ENCODE data around the gene SHD.
"Not testable (repeated sequence)": the region's sequence is repeated elsewhere in the genome, so short reads cannot be mapped to it uniquely, and the experiment has no call there.

Gene SHD

GRCh38 chr19:4257025-4257424, 22.0 kb upstream of the SHD start:
- no peak for ATAC-seq
- Mint-ChIP-seq H3K9me3 (no peaks in the 10 kb centered on the region), H3K27ac (no peak overlapping the region), H3K36me3 (peaks cover 72% of the 10 kb centered on the region), H3K4me3 (no peak overlapping the region), H3K27me3 (no peaks in the 10 kb centered on the region), H3K4me1 (peaks cover 7% of the 10 kb centered on the region)

GRCh38 chr19:4258181-4258580, 20.9 kb upstream of the SHD start:
- Mint-ChIP-seq H3K27ac (no peak overlapping the region), H3K36me3 (peaks cover 72% of the 10 kb centered on the region), H3K9me3 (no peaks in the 10 kb centered on the region)

GRCh38 chr19:4260613-4261191, 18.4 kb upstream of the SHD start:
- Mint-ChIP-seq H3K9me3 (no peaks in the 10 kb centered on the region), H3K4me1 (peaks cover 14% of the 10 kb centered on the region), H3K27ac (no peak overlapping the region), H3K27me3 (no peaks in the 10 kb centered on the region), H3K36me3 (peaks cover 66% of the 10 kb centered on the region), H3K4me3 (no peak overlapping the region)
- no peak for ATAC-seq

More at GRCh38 chr19:4258181-4258580, 20.9 kb upstream of the SHD start:
- Mint-ChIP-seq H3K4me3 (no peak overlapping the region), H3K27me3 (no peaks in the 10 kb centered on the region), H3K4me1 (peaks cover 7% of the 10 kb centered on the region)
- peak; percentile 16 for ATAC-seq

- Mint-ChIP-seq H3K27ac (peak overlapping the region; percentile 77), H3K4me1 (peaks cover 27% of the 10 kb centered on the region), H3K4me3 (no peak overlapping the region), H3K27me3 (no peaks in the 10 kb centered on the region), H3K36me3 (peaks cover 66% of the 10 kb centered on the region), H3K9me3 (no peaks in the 10 kb centered on the region)
- ATAC-seq: no peak
Observed at GRCh38 chr19:4264812-4265211, 14.3 kb upstream of the SHD start.

GRCh38 chr19:4266253-4267000, 12.6 kb upstream of the SHD start:
- Mint-ChIP-seq H3K9me3 (no peaks in the 10 kb centered on the region), H3K27ac (no peak overlapping the region), H3K27me3 (no peaks in the 10 kb centered on the region), H3K4me1 (peaks cover 24% of the 10 kb centered on the region), H3K36me3 (peaks cover 61% of the 10 kb centered on the region), H3K4me3 (no peak overlapping the region)
- ATAC-seq: no peak

GRCh38 chr19:4267101-4267900, 11.8 kb upstream of the SHD start:
- H3K27me3 Mint-ChIP-seq: no peaks in the 10 kb centered on the region
- no peaks in the 10 kb centered on the region for H3K9me3 Mint-ChIP-seq
- H3K4me3 Mint-ChIP-seq: no peak overlapping the region
- peak overlapping the region; percentile 12 for H3K27ac Mint-ChIP-seq
- peaks cover 24% of the 10 kb centered on the region for H3K4me1 Mint-ChIP-seq
- peaks cover 59% of the 10 kb centered on the region for H3K36me3 Mint-ChIP-seq
- ATAC-seq: peak; percentile 64

GRCh38 chr19:4267901-4268815, 10.9 kb upstream of the SHD start:
- H3K27me3 Mint-ChIP-seq: no peaks in the 10 kb centered on the region
- no peaks in the 10 kb centered on the region for H3K9me3 Mint-ChIP-seq
- H3K27ac Mint-ChIP-seq: no peak overlapping the region
- no peak overlapping the region for H3K4me3 Mint-ChIP-seq
- no peak for ATAC-seq
- peaks cover 24% of the 10 kb centered on the region for H3K4me1 Mint-ChIP-seq
- H3K36me3 Mint-ChIP-seq: peaks cover 62% of the 10 kb centered on the region

- no peak for ATAC-seq
- H3K36me3 Mint-ChIP-seq: peaks cover 63% of the 10 kb centered on the region
- H3K27me3 Mint-ChIP-seq: no peaks in the 10 kb centered on the region
- no peaks in the 10 kb centered on the region for H3K9me3 Mint-ChIP-seq
- H3K4me3 Mint-ChIP-seq: no peak overlapping the region
- H3K4me1 Mint-ChIP-seq: peaks cover 24% of the 10 kb centered on the region
- no peak overlapping the region for H3K27ac Mint-ChIP-seq
Observed at GRCh38 chr19:4268816-4269430, 10.1 kb upstream of the SHD start.

- H3K9me3 Mint-ChIP-seq: no peaks in the 10 kb centered on the region
- no peak overlapping the region for H3K27ac Mint-ChIP-seq
- H3K4me3 Mint-ChIP-seq: no peak overlapping the region
- peaks cover 8% of the 10 kb centered on the region for H3K27me3 Mint-ChIP-seq
- peaks cover 29% of the 10 kb centered on the region for H3K36me3 Mint-ChIP-seq
- no peaks in the 10 kb centered on the region for H3K4me1 Mint-ChIP-seq
- no peak for ATAC-seq
Observed at GRCh38 chr19:4272894-4273293, 6.2 kb upstream of the SHD start.

- H3K9me3 Mint-ChIP-seq, H3K27ac Mint-ChIP-seq, H3K4me1 Mint-ChIP-seq, H3K4me3 Mint-ChIP-seq, ATAC-seq: not testable (repeated sequence)
- H3K27me3 Mint-ChIP-seq: peaks cover 17% of the 10 kb centered on the region
- peaks cover 18% of the 10 kb centered on the region for H3K36me3 Mint-ChIP-seq
Observed at GRCh38 chr19:4274321-4274686, 4.8 kb upstream of the SHD start.

- Mint-ChIP-seq H3K4me3 (no peak overlapping the region), H3K27me3 (peaks cover 46% of the 10 kb centered on the region)
Observed at GRCh38 chr19:4277191-4277696, 1.8 kb upstream of the SHD start.

GRCh38 chr19:4278010-4278409, 1.1 kb upstream of the SHD start:
- no peak overlapping the region for H3K4me3 Mint-ChIP-seq
- no peak overlapping the region for H3K27ac Mint-ChIP-seq
- H3K4me1 Mint-ChIP-seq: peaks cover 6% of the 10 kb centered on the region
- peaks cover 54% of the 10 kb centered on the region for H3K27me3 Mint-ChIP-seq
- no peak for ATAC-seq
- H3K9me3 Mint-ChIP-seq: no peaks in the 10 kb centered on the region
- H3K36me3 Mint-ChIP-seq: peaks cover 2% of the 10 kb centered on the region

More at GRCh38 chr19:4277191-4277696, 1.8 kb upstream of the SHD start:
- Mint-ChIP-seq H3K36me3 (peaks cover 7% of the 10 kb centered on the region), H3K27ac (no peak overlapping the region), H3K9me3 (no peaks in the 10 kb centered on the region), H3K4me1 (peaks cover 6% of the 10 kb centered on the region)
- no peak for ATAC-seq

GRCh38 chr19:4279267-4279529, 132 bp downstream of the SHD start:
- H3K9me3 Mint-ChIP-seq: no peaks in the 10 kb centered on the region
- peaks cover 56% of the 10 kb centered on the region for H3K27me3 Mint-ChIP-seq
- H3K27ac Mint-ChIP-seq: no peak overlapping the region
- ATAC-seq: no peak
- no peak overlapping the region for H3K4me3 Mint-ChIP-seq
- H3K4me1 Mint-ChIP-seq: peaks cover 6% of the 10 kb centered on the region
- no peaks in the 10 kb centered on the region for H3K36me3 Mint-ChIP-seq

- Mint-ChIP-seq H3K27me3 (peaks cover 61% of the 10 kb centered on the region), H3K36me3 (no peaks in the 10 kb centered on the region), H3K27ac (no peak overlapping the region), H3K4me1 (peaks cover 12% of the 10 kb centered on the region), H3K4me3 (peak overlapping the region; percentile 63), H3K9me3 (no peaks in the 10 kb centered on the region)
- ATAC-seq: peak; percentile 54
Observed at GRCh38 chr19:4279530-4280422, 710 bp downstream of the SHD start.
